GM18502 (cell line): ENCODE data around the gene MCTP1.
A peak's percentile ranks its signal among the peaks of the same experiment; 100 is the strongest.
"Not testable (repeated sequence)": the region's sequence is repeated elsewhere in the genome, so short reads cannot be mapped to it uniquely, and the experiment has no call there.

Source experiments
- ATAC-seq: cut with Tn5 transposase; IDR thresholded peaks from one replicate; pipeline ENCODE4 v1.9.1; 2021; ENCODE audit warnings: mild to moderate bottlenecking; ENCODE audit not compliant: unreplicated experiment, poor library complexity

The MCTP1 gene

GRCh38 chr5:95194856-95195255 is 90.0 kb downstream of the MCTP1 start:
- ATAC-seq = no peak

- ATAC-seq = peak; percentile 86
These were observed 93.6 kb downstream of the MCTP1 start for GRCh38 chr5:95191330-95191729.

GRCh38 chr5:95184924-95185323 is 100.0 kb downstream of the MCTP1 start:
- ATAC-seq = no peak

- no peak for ATAC-seq
These were observed 103.2 kb downstream of the MCTP1 start for GRCh38 chr5:95181644-95182043.

GRCh38 chr5:95178046-95178651 is 106.7 kb downstream of the MCTP1 start:
- ATAC-seq = no peak

- no peak for ATAC-seq
These were observed 107.4 kb downstream of the MCTP1 start for GRCh38 chr5:95177456-95177855.

GRCh38 chr5:95175106-95175505 is 109.8 kb downstream of the MCTP1 start:
- no peak for ATAC-seq

GRCh38 chr5:95172659-95173058 is 112.2 kb downstream of the MCTP1 start:
- ATAC-seq = no peak

- no peak for ATAC-seq
These were observed 120.0 kb downstream of the MCTP1 start for GRCh38 chr5:95164861-95165260.

- no peak for ATAC-seq
These were observed 121.8 kb downstream of the MCTP1 start for GRCh38 chr5:95163079-95163478.

GRCh38 chr5:95162231-95162992 is 122.5 kb downstream of the MCTP1 start:
- no peak for ATAC-seq

GRCh38 chr5:95159603-95160002 is 125.3 kb downstream of the MCTP1 start:
- no peak for ATAC-seq

- ATAC-seq = no peak
These were observed 129.0 kb downstream of the MCTP1 start for GRCh38 chr5:95155888-95156287.

GRCh38 chr5:95153511-95153910 is 131.4 kb downstream of the MCTP1 start:
- no peak for ATAC-seq

GRCh38 chr5:95152535-95152934 is 132.4 kb downstream of the MCTP1 start:
- ATAC-seq = no peak

GRCh38 chr5:95152131-95152530 is 132.8 kb downstream of the MCTP1 start:
- ATAC-seq = no peak

GRCh38 chr5:95151694-95152093 is 133.2 kb downstream of the MCTP1 start:
- no peak for ATAC-seq

- no peak for ATAC-seq
These were observed 135.5 kb downstream of the MCTP1 start for GRCh38 chr5:95149387-95149786.

GRCh38 chr5:95148453-95148852 is 136.4 kb downstream of the MCTP1 start:
- no peak for ATAC-seq

- ATAC-seq = not testable (repeated sequence)
These were observed 141.0 kb downstream of the MCTP1 start for GRCh38 chr5:95143858-95144257.

GRCh38 chr5:95142145-95142544 is 142.7 kb downstream of the MCTP1 start:
- ATAC-seq = no peak

- ATAC-seq = no peak
These were observed 143.8 kb downstream of the MCTP1 start for GRCh38 chr5:95141141-95141540.
